HG03280 (cell line): ENCODE results near the gene ECD.
A peak's percentile ranks its signal among the peaks of the same experiment; 100 is the strongest.

Source experiments
- ATAC-seq: cut with Tn5 transposase; IDR thresholded peaks from one replicate; pipeline ENCODE4 v1.9.1; 2021; ENCODE audit warnings: mild to moderate bottlenecking, moderate library complexity; ENCODE audit not compliant: unreplicated experiment

The ECD gene

DNA sequence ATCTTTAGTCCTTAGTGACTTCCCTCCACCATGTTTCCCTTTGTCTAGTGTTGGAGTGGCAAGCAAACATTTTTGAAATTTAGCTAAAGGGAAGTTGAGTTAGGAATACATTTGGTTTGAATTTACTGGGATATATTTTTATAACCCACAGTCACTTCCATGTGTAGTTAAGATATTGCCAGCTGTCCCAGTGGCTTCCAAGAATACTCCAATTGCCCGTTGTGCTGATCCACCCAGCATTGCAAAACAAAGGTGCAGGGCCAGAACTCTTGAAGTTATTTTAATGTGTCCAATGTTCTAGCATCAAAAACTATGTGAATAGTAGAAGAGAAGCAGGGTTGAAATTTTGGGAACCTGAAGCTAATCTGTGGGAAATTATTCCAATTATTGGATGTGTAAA, 68.7 kb downstream of the ECD start:
- ATAC-seq: no peak

DNA sequence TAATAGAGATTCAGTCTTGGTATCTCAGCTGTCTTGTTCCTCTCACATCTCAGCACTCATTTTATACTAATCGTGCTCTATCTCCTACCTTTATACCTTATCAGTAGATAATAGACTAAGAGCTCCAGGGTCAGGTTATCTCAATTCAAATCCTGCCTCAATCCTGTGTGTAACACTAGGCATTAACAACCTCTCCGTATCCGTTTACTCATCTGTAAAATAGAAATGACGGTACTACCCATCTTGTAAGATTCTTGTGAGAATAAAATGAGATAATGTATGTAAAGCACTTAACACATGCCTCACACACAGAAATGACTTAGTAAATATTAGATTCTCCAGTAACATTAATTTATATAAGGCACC, 70.5 kb downstream of the ECD start:
- peak; percentile 1 for ATAC-seq

DNA sequence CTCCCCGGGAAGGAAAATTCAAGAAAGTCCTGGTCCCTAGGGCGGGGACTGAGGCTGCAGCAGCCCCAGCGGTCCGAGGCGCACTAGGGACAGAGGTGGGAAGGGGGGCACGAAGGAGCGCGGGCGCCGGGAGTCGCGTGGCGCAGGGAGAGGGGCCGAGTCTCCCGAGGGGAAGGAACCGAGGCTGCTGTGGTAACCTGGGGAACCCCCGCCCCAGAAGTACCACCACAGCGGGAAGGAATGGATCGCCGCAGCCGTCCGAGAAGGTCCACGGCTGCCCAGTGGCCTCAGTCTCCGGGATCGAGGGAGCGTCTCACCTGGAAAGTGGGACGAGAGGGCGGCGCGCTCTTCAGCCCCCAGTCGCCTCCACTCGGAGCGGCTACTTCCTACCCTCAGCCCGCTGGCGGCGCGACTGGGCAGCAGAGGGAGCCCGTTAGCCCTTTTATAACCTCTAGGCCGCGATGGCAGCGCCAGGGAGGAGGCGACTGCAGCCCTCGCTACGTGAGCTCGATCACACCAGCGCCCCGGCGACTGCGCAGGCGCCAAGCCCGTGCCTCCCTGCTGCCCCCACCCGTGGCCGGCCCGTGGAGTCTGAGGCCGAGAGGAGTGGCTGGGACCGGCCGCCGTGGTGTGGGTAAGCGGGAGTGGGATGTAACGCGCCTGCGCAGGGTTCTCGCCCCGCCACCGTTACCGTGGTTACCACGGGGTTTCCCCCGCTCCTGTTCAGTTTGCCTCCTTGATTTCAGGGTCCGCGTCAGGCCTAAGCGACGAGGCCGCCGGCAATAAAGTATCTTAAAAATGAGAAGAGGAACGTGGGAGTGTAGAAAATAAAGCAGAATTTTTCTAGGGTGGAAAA, 71.1 kb downstream of the ECD start, which contains the start of gene P4HA1:
Gene P4HA1, minus strand, starts transcription at position 418 of the 856 bp plus-strand sequence. CDS start 21,983 bp downstream, outside the sequence.
- ATAC-seq: peak; percentile 92

DNA sequence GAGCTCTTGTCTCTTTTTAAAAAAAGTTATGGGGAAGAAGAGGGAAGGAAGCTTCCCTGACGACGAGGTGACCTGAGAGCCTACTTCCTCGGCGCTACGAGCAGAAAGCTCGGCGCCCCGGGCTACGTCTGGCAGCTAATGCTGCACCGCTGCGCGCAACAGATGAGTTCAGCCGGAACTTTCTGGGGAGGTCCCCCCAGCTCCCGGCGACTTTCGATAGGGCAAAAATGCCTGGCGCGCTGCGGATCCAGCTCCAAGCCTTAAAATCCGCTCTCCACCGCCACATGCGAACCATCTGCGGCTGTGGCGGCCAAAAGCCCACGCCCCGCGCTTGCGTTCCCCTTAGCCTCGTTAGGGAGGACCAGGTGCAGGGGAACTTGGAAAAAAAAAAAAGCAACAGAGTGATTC, 71.8 kb downstream of the ECD start:
- peak; percentile 25 for ATAC-seq

DNA sequence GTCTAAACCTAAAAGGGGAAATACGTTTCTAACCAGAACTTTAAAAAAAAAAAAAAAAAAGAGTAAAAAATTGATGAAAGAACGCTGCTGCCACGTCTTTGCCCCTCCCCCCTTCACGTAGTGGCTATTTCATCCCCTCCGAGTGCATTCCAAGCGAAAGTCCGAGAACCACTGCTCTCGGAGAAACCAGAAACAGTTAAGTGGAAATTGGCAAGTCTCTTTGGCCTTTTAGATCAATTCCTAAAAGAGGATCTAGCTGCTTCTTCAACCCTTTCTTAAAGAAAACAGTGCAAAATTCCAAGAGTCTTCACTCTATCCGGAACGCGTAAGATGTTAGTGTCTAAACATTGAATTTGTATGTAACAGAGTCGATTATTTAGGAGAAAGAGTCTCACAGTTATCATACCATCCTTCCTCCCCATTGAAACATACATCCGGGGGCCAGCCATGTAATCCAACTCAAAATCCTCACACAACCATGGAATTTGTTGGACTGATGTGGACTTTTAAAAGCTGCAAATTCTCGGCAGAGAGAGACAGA, 72.3 kb downstream of the ECD start:
- no peak for ATAC-seq

DNA sequence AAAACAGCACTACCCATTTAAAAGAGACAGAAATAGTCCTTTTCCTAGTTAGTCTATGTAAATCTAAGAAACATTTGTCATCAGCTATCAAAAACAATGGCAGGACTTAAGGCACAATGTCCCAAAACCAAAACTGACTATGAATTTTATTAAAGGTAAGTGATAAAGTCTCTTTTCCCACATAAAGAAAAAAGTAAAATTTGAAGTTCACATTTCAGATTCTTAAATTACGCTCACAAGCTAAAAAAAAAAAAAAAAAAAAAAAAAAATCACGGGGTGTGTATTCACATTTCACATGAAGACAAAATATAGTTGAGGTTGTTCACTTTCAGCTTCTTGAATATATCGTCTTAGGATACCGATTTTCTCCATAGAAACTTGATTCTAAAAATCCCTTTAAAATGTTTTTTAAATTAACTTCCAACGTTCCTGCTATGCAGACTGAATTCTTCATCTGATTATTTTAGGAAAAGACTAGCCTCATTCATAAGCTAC, 72.8 kb downstream of the ECD start:
- ATAC-seq: no peak

DNA sequence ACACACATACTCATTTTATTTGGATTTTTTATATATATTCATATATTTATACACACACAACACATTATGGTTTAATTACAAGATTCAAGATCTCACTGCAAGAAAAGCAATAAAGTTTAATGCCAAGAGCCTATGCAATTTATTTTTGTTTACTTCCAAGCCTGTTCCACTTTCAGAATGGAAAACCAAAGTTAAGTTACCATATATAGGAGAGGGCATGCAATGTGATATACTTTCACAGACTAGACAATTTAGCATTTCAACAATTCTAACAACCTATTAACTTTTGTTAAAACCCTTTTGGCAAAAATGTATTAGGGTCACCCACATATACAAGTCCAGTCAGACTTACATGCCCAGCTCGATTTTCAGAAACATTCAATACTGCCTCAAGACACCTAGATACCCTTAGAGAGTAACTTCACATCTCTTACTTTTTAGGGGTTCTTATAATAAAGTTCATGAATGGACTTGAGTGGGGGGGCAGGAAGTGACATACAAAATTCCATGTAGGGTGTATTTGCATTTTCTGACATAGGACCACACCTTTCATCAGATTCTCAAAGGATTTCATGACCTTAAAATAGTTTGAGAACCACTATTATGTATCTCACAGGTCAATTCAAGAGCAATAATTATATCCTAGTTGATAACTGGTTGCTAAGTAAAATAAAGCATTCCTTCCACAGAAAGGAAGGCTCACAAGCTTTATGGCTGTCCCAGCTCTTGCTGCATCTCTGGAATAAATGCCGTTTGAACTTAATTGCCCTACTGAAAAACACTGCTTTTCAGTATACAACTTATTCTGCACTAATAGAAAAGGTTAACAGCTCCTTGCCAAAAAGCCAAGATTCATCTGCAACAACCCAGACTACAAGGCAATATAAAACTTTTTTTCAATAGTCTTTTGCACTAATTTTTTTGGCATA, 73.6 kb downstream of the ECD start:
- ATAC-seq: no peak

DNA sequence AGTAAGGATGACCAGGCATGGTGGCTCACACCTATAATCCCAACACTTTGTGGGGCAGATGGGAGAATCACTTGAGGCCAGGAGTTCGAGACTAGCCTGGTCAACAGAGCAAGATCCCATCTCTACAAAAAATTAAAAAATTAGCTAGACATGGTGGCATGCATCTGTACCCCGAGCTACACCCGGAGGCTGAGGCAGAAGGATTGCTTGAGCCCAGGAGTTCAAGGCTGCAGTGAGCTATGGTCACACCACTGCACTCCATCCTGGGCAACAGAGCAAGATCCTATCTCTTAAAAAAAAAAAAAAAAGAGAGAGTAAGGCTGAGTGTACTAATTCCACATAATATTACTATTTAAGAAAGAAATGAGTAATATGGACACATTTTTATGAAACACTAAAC, 75.0 kb downstream of the ECD start:
- ATAC-seq: no peak

DNA sequence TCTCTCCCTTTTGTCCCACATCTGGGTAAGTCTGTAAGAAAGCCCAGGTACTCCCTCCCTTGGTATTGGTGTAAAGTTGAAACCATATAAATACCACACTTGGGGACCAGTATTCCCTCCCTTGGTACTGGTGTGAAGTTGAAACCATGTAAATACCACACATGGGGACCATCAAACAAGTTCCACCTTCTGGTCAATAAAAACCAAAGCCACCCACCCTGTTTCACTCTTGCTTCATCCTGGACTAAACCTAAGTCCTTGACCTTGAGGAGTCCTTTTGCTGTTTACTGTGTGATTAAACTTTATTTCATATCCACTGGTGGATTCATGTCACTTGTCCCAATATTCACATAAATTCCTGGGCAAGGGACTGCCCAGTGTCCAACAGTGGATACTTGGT, 79.5 kb downstream of the ECD start:
- ATAC-seq: no peak

DNA sequence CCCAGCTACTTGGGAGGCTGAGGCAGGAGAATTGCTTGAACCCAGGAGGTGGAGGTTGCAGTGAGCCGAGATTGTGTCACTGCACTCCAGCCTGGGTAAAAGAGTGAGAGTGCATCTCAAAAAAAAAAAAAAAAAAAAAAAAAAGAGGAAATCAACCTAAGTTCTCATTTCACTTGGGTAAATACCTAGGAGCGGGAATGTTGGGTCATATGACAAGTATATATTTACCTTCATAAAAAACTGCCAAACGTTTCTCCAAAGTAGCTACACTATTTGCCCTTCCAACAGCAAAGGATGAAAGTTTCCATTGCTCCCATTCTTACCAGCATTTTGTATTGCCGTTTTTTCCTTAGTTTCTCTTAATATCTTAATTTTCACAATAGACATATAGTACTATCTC, 81.0 kb downstream of the ECD start:
- ATAC-seq: no peak

DNA sequence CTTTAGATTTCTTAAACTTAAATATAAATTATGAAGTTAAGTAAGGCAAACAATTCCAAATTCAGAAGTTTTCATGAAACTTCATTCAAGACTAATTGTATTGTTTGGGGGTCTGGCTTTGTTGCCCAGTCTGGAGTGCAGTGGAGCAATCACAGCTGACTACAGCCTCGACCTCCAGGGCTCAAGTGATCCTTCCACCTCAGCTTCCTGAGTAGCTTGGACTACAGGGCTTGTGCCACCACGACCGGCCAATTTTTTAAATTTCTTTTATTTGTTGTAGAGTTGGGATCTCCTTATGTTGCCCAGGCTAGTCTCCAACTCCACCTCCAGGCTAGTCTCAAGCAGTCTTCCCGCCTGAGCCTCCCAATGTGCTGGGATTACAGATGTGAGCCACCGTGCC, 83.6 kb downstream of the ECD start:
- no peak for ATAC-seq
